ENCODE results near the gene ARHGAP25.
"Not testable (repeated sequence)": the region's sequence is repeated elsewhere in the genome, so short reads cannot be mapped to it uniquely, and the experiment has no call there.

ARHGAP25 gene

DNA sequence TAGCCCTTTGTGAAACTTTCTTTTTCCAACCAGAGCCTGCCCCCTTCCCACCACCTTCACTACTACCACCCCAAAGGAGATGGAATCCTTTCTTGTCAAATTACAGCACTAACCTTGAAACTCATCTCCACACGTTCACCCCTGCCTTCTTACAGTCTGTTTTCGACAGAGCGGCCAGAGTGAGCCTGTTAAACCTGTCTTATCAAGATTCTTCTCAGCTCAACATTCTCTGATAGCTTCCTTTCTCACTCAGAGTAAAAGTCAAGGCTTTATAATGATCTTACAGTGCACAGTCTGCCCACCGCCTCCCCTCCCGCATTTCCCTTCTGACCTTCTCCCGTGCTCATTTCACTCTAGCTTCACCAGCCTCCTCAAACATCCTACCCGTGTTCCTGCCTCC, 56.0 kb downstream of the ARHGAP25 start:
- no peak for FAIRE-seq

DNA sequence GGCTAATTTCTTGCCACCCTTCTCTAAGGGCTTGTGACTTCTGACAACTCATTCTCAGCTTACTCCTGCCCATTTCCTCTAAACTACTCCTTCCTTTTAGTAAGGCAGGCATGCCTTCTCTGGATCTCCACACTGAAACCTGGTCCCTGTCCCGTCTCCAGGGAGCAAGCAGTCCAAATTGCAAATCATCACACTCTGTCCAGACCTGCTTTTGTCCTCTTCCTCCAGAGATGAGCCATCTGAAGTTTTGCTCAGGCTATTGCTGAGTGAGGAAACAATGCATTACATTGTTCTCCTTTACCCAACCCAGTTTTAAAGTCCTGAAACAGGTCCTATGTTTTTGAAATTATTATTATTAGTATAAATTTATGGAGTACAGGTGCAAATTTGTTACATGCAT, 57.3 kb downstream of the ARHGAP25 start:
- DNase-seq (ENCODE audit: insufficient read length, low spot score) = no peak
- FAIRE-seq = no peak

More for the DNA sequence above, 56.0 kb downstream of the ARHGAP25 start:
- DNase-seq (ENCODE audit: insufficient read length, low spot score) = no peak

DNA sequence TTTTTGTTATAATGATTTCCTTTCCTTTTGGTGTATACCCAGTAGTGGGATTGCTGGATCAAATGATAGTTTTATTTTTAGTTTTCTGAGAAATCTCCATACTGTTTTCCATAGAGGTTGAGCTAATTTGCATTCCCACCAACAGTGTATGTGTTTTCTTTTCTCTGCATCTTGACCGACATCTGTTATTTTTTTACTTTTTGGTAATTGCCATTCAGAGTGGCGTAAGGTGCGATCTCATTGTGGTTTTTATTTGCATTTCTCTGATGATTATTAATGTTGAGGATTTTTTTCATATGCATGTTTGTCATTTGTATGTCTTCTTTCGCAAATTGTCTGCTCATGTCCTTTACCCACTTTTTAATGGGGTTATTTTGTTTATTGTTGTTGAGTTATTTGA, 58.1 kb downstream of the ARHGAP25 start:
- FAIRE-seq (no peak), DNase-seq (ENCODE audit: insufficient read length, low spot score) (no peak)

DNA sequence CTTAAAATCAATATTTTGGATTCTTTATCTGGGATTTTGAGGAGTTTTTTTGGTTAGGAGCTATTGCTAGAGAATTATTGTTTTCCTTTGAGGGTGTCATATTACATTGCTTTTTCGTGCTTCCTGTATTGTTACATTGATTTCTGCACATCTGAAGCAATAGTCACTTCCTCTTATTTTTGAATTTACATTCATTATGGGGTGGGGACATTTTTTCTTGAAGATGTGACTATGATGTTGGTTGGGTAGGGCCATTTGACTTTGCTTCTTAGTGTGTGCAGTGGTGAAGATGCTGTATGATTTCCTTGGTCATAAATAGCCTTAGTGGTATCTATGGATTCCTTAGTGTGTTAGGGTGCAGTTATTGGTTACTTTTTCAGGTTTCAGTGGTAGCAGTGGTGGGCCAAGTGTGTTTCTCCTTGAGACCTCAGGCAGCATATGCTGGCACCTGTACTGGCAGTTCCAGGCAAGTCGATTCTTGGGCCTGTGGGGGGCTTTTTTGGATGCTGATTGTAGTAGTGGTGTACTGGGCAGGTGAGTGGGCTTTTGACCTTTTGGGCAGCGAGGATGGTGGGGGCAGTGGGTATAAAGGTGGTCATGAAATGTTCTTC, 61.8 kb downstream of the ARHGAP25 start:
- DNase-seq (ENCODE audit: insufficient read length, low spot score) = no peak
- FAIRE-seq = no peak

DNA sequence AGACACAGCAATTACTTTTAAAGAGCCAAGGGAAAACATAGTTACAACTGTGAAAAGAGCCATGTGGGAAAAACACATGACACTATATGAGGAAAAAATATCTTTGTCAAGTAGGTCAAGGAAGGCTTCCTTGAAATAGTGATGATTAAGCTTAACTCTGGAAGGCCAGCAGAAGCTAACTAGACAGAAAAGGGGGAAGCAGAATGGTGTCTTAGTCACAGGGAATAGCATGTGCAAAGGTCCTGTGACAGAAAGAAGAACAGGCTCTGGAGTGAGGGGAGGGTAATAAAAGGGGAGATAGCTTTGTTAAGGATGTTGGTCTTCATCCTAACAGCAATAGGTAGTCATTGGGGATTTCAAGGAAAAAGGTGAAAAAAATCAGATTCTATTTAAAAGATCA, 64.0 kb downstream of the ARHGAP25 start:
- DNase-seq (ENCODE audit: insufficient read length, low spot score) (no peak), FAIRE-seq (no peak)

DNA sequence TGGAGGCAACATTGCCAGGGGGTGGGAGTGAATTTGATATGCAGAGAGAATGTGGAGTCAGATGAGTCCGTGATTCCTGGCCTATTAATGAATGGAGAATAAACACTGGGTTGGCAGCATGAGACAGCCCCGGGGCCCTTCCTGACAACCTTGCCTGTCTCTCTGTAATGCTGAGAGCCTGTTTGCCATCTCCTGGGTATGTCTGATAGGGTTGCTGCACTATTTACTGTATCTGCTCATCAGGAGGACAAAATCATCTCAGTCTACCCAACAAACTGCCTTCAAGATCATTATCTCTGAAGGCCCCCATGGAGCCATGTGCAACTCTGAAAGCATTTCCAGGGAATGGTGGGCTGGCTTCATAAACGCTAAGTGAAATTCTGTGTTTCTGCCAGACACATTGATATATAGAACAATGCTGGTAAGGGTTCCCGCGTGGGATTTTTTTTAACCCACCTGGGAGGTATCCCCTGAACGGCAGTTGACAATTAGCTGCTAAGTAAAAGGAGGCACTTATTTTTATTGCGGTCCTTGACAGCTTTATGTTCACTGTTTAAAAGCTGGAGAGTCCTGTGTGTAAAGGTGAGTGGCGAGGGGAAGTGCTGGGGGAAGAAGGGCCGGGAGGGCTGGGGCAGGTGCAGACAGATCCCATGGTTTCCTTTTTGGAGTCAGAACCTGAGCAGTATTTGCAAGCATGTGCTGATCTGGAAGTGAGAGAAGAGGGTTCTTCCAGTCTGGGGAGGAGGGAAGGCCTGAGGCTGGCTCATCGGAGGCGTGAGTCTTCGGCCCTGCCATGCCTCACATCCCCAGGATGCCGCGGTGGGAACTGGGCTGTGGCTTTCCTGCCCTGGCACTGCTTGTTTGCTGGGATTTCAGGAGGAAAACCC, 64.8 kb downstream of the ARHGAP25 start:
- DNase-seq (ENCODE audit: insufficient read length, low spot score) (no peak), FAIRE-seq (no peak)

DNA sequence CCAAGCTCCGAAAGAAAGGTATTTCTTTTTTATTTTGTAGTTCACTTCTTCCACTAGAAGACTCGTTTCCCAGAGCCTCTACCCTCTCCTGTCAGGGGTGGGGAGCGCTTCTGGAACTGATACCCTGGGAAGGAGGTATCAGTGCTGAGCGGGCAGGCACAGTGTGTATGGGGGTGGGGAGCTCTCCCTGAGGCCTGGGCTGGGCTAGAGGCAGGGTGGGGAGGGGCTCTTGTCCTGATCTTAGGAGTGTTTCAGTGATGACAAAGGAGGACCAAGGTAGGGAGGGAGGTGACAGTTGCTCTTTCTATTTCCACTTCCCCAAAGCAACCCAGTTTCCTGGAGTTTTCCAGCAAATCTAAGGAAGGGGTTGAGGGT, 65.4 kb downstream of the ARHGAP25 start:
- no peak for FAIRE-seq
- no peak for DNase-seq (ENCODE audit: insufficient read length, low spot score)

DNA sequence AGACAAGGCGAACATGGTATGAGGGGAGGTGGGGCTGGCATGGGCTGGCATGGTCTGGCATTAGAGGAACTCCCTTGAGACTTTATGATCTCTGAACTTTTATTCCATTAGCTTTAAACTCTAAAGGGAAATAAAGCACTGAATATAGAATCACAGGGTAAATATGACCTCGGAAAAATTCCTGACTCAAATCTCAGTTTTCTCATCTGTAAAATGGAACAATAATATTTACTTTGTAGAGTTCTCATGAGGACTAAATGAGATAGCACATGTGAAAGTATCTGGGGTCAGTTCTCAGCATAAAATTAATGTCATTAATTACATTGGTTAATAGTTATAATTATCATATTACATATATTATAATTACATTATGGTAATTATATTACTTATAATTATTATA, 65.9 kb downstream of the ARHGAP25 start:
- no peak for FAIRE-seq
- no peak for DNase-seq (ENCODE audit: insufficient read length, low spot score)

DNA sequence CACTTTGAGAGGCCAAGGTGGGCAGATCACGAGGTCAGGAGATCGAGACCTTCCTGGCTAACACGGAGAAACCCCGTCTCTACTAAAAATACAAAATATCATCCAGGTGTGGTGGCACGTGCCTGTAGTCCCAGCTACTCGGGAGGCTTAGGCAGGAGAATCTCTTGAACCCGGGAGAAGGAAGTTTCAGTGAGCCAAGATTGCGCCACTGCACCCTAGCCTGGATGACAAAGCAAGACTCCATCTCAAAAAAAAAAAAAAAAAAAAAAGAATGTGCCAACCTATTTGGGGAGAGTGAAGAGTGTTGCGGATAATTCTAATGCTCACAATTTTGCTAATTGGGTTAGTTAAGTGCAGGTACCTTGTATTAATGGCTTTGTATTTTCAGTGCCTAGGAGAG, 67.5 kb downstream of the ARHGAP25 start:
- DNase-seq (ENCODE audit: insufficient read length, low spot score); FAIRE-seq: not testable (repeated sequence)

DNA sequence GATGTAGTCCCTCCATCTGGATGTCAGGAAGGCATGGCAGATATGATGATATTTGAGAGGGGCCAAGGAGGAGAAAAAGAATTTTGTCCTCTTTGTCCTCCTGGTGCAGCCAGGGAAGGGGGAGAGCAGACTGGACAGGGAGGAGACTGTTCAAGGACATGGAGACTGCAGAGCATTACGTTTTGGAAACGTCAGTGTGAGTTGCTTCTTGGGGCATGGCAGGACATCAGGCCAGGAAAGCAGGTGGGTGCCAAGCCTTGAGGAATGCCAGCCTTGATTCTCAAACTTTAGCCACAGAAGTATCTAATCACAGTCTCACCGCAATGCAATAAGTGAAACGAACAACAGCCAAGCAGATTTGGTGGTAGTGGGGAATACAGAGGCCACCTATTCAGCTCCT, 70.4 kb downstream of the ARHGAP25 start:
- no peak for DNase-seq (ENCODE audit: insufficient read length, low spot score)
- FAIRE-seq = no peak

DNA sequence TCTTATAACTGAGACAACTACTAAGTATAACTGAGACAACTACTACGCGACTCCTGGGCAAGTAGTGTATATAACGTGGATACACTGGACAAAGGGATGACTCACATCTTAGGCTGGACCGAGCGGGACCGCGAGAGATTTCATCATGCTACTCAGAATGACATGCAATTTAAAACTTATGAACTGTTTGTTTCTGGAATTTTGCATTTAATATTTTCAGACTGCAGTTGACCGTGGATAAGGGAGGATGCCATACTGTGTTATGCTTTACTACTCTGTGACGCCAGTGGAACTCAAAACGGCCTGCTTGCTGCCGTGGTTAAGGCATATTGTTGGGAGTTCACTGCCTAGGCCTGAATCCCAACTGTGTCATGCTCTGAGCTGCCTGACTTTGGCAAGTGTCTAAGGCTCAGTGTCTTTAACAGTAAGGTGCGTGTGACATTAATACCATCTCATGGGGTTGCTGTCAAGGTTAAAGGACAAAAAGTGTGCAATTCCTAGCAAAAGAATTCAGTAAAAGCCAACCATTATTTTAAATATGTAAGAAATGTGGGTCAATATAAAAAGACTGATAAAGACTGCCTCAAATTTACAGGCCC, 72.0 kb downstream of the ARHGAP25 start:
- no peak for FAIRE-seq
- DNase-seq (ENCODE audit: insufficient read length, low spot score) = no peak

DNA sequence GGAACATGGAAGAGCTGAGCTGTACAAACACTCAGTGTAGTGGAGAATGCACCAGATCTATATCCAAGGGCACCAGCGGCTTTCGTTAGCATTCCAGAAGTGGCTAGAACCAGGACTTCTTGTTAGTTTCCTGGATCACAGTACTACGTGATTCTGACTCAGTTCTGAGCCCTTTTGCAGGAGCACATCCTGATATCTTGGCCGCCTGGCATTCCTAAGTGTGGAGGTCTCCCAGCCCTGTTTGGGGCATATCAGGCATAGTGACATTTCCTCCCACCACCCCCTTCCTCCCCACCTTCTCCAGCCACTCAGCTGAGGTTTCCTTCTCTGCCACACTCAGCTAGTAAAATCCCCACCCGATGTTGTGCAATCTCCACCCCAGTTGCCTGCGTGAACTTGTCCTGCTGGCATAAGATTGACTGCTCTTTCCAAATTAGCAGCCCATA, 73.2 kb downstream of the ARHGAP25 start:
- FAIRE-seq (no peak), DNase-seq (ENCODE audit: insufficient read length, low spot score) (no peak)

DNA sequence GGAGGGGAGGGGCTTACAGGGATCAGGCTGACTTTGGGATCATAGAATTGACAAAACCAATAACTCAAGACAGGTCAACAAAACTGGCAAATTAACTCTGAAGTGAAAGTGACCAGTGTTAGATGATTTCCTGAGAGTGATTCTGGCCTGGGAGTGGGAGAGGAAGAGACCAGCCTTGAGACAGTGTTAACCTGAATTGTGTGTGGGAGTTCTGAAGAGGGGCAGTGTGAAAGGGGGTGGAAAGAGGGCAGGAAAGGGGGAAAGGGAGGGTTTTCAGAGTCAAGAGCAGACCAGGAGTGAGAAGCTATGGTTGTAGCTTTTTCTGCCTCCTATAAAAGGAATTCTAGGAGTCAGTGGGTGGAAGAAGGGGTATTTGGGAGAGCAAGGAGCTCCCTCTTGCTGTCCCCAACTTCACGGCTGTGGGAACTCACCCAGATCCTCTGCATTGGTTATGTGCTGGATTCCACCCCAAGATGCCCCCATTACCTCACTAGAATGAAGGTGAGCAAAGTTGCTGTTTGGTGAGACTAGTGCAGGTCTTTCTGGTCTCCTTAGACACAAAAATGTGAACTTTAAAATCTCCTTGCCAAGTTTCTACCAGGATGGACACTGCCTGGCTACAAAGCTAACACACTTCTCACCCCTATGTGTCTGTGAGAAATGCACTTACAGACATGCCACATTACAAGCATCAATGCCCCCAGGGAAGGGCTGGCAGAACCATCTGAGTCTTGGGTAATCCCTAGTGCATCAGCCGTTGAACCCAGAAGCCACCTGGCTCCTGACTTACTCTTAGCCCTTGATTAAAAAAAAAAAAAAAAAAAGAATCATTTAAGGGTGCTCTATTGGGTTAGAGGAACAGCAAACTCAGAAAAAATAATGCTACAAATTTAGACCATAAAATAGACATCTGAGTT, 75.0 kb downstream of the ARHGAP25 start:
- DNase-seq (ENCODE audit: insufficient read length, low spot score) = no peak
- FAIRE-seq = no peak

DNA sequence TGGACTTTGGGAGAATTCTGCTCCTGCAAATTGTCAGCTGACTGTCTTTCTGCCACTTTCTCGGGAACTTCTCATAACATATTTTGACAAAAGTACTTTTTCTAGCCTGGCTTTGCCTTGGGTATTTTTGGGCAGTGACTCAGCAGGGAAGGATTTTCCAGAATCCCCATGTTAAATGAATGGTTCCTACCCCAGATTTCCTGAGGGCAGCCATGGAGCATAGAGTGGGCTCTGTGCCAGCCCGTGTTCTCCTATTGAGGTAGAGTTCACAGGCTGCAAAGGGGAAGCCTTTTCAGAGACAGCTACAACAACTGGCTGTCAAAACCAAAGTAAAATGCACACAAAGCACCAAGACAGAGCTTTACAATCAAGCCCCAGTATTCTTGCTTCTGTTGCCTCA, 76.8 kb downstream of the ARHGAP25 start:
- FAIRE-seq (no peak), DNase-seq (ENCODE audit: insufficient read length, low spot score) (no peak)

DNA sequence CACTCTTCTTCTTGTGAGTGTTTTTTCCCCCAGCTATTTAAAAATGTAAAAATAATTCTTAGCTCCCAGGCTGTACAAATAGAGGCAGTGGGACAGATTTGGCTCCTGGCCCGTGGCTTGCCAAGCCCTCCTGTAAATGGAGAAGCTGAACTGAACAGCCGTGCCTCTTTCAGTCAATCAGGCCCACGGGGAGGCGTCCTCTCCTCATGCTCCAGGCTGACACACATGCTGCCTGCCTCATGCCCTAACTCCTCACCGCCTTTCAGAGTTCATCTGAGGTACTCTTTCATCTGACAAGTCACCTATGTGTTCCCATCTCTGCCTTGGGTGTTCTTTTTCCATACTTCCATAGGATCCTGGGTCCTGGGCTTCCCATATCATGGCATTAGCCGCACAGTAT, 77.6 kb downstream of the ARHGAP25 start:
- DNase-seq (ENCODE audit: insufficient read length, low spot score) (no peak), FAIRE-seq (no peak)

DNA sequence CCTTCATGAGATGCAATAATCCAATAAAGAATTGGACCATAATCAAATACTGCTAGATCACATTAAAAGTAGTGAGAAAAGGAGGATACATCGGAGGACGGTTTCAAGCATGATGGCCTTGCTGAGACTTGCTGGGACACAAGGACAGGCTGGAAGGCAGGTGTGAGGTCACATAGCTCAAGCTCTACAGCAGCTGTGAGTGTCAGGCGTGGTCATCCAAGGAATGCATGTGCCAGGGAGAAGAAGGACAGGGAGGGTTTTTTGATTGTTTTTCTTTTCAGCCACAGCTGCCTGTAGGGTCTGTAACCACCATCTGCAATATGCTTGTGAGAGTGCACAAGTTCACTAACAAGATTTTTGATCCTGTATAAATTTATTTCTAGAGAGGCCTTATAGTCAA, 79.0 kb downstream of the ARHGAP25 start:
- no peak for FAIRE-seq
- no peak for DNase-seq (ENCODE audit: insufficient read length, low spot score)

DNA sequence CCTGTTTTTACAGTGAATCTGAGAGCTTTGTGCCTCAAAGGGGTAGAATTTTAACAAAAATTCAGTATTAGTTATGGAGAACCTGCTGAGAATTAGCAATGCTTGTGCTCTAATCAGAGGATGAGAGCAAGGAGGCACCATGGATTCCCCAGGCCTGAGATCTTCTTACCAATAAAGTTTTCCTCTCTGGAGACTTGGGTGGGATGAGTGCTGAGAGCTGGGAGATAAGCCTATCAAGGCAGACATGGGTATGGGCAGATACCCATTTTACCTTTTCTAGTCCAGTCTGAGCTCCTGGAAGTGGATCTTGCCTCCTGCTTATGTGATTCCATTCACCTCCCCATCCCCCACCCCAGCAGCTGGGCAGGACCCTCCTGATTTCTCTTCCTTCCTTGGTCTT, 82.7 kb downstream of the ARHGAP25 start:
- FAIRE-seq = no peak
- DNase-seq (ENCODE audit: insufficient read length, low spot score) = no peak

DNA sequence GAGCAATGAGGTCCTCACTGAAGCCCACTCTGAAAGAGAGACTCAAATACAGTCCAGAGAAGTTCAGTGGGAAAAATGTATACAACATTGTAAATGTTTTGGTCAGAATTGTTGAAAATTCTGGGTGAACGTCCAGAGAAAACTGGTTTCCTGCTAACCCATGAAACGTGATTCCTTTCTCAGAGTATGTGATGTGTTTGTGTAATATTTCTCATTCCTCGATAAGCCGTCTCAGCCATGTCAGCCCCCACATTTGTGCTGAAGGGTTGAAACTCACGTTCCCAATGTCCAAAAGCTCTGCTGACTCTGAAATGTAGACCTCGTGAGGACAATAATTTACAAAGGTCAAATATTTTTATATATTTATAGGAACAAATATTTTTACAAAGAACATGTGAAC, 84.9 kb downstream of the ARHGAP25 start:
- DNase-seq (ENCODE audit: insufficient read length, low spot score) (no peak), FAIRE-seq (no peak)

DNA sequence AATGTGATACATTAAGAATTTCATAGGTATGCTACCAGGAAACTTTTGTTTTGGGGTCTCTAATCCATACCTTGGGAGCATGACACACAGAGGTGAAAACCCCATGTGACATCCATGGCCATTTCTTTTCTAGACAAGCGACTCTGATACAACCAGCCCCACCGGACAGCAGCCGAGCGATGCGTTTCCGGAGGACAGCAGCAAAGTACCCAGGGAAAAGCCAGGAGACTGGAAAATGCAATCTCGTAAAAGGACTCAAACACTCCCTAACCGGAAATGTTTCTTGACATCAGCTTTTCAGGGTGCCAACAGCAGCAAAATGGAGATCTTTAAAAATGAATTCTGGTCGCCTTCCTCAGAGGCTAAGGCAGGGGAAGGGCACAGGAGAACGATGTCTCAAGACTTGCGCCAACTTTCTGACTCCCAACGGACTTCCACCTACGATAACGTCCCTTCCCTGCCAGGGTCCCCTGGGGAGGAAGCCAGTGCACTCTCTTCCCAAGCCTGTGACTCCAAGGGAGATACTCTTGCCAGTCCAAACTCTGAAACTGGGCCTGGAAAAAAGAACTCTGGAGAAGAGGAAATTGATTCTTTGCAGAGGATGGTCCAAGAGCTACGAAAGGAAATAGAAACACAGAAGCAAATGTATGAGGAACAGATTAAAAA, 87.7 kb downstream of the ARHGAP25 start:
- DNase-seq (ENCODE audit: insufficient read length, low spot score) = no peak
- no peak for FAIRE-seq

DNA sequence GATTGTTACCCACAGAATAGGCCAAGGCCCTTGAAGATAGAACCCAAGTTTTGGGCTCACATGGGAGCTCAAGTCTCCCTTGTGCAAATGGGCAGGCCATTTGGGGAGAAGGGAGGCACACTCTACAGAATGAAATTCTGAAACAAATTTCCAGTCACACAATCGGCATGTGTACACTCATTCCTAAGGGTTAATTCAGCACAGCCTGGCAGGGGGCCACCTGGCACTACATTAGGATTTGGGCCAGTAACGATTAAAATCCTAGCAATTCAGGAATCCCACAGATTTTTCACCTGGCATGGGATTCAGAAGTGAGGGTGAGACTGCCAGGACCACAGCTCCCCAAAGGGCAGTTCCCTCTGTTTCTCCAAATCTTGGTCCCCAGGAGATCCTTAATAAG, 90.2 kb downstream of the ARHGAP25 start:
- no peak for FAIRE-seq
- DNase-seq (ENCODE audit: insufficient read length, low spot score) = no peak
